Ecto neural progenitor cell (in vitro differentiated cells): ENCODE results near the gene ZSCAN20.
A peak's percentile ranks its signal among the peaks of the same experiment; 100 is the strongest.

ENCODE experiments used
- DNase-seq: peaks from one replicate; pipeline ENCODE4 v3.0.0-alpha.2; 2018; ENCODE audit warnings: low spot score

Gene ZSCAN20

GRCh38 chr1:33443705-33444180 is 28.7 kb upstream of the ZSCAN20 start:
- DNase-seq, result no peak

DNA sequence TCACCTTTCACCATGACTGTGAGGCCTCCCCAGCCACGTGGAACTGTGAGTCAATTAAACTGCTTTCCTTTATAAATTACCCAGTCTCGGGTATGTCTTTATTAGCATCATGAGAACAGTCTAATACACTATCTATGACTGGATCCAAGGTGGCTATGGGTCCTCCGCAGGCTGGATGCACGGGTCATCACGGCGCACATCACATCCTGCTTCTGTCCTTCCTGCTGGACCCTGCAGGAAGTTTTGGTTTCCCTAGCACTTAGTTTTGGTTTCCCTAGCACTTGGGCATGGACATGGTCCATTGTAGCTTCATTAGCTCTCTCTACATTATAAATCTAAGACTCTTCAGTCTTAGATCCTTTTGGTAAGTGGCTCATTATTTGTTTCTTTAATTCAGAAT is 27.3 kb upstream of the ZSCAN20 start:
- no peak for DNase-seq

DNA sequence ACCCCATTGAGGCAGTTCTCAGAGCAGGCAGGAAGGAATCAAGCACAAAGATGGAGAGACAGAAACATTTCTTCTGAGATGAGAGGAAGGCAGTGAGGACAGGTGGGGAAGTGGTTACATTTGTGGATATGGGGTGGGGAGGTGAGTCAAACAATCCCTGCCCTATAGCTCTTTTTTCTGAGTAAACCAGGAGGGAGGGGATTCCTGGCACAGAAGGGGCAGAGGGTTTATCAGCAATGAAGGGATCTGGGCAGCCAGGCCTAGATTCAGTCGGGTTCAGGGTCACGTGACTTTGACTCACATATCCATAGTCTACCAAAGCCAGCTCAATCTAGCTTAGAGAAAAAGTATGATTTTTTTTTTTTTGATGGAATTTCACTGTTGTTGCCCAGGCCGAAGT is 25.9 kb upstream of the ZSCAN20 start:
- no peak for DNase-seq

GRCh38 chr1:33454646-33455282 is 17.7 kb upstream of the ZSCAN20 start:
- DNase-seq, result no peak

- DNase-seq, result no peak
Measured at GRCh38 chr1:33455539-33456501, 16.6 kb upstream of the ZSCAN20 start.

GRCh38 chr1:33456502-33456886 is 16.0 kb upstream of the ZSCAN20 start:
- DNase-seq, result no peak

GRCh38 chr1:33459691-33460090 is 12.8 kb upstream of the ZSCAN20 start:
- DNase-seq, result no peak

DNA sequence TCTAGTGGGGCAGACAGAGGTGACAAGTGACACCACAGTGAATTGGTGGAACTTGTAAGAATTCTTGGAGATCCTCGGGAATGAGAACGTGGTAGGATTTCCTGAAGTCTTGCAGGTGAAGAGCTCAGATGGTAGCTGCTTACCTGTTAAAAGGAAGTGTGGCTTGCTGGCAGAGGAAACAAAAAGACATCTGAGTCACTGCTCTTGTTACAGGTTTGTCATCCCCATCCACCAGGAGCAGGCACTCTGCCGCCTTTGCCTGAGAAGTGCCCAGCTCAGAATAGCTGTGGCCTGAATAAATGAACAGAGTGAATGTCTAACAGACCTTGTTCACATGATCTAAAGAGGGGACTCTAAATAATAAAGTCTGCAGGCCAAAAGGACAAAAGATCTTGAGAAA is 12.3 kb upstream of the ZSCAN20 start:
- no peak for DNase-seq

DNA sequence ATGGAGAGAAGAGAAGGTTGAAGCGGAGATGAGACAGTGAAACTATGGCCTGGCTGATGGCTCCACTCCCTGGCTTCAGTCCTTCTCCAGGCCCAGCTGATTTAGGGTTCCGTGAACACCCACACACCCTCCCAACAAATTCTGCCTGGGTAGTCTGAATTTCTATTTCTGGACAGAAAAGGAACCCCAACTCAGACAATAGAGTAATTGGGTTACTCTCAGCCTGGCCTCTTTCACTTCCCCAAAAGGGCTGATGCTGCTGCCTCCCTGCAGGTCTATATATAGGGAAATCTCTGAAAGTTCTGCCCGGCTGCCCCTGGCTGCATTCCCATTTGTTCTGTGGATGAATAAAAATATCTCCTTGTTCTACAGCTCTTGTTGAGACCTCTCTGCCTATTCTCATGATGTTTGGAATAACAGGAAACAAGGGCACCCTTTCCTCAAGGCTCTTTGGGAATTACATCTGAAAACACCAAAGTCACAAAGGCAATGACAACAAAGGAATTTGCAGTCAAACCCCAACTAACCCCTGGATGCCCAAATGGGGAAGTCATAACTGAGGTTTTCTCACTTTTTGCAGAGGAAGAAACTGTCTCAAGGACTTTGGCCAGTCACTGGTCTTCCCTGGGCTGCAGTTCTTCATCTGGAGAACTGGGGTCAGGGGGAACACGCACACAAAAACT is 11.4 kb upstream of the ZSCAN20 start:
- DNase-seq, result no peak

DNA sequence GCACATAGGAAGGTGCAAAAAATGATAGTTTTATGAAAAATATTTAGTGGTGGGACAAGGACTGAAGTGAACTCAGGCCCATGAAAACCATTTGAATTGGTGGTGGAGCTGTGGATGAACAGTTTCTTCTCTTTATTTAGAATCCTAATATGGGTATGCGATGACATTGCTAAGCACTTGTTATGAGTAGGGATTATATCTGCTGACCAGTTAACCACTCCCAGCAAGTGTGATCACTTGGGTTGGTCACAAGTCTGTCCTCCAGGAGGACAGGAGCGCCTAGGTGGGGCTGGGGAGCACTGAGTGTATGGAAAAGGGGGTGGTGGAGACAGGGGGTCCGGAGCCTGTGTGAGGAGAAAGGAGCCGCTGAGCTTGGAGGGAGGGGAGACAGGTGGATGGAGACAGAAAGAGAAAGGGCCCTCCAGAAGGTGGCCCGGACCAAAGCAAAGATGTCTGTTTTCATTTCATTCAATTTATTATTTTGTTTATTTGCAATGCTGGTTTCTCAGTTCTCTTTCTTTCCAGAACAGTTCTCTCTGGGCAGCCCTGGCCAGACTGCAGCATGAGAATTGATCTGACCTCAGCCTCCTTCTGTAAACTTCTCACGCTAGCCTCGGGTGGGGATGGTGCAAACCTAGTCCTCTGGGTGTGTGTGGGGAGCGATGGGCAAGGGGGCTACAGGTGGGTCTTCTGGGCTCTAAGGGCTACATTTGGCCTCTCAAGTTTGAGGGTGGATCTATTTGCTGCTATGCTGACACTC is 9.9 kb upstream of the ZSCAN20 start:
- no peak for DNase-seq

- DNase-seq, result no peak
Measured at GRCh38 chr1:33464552-33464951, 7.9 kb upstream of the ZSCAN20 start.

DNA sequence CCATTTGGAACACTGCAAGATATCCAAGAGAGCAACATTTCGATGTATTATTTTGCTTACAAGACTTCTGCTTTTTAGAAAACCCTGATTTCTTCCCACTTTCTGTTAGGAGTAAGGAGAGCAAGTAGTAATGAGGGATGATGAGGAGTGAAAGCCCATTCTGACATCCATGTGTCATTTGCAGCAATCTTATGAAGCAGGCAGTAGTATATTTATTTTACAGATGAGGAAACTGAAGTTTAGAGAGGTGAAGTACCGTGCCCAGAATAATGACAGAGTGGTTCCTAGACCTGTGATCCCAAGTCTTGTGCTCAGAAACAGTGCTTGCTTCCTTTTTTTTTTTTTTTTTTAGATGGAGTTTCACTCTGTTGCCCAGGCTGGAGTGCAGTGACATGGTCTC is 7.1 kb upstream of the ZSCAN20 start:
- DNase-seq, result no peak

DNA sequence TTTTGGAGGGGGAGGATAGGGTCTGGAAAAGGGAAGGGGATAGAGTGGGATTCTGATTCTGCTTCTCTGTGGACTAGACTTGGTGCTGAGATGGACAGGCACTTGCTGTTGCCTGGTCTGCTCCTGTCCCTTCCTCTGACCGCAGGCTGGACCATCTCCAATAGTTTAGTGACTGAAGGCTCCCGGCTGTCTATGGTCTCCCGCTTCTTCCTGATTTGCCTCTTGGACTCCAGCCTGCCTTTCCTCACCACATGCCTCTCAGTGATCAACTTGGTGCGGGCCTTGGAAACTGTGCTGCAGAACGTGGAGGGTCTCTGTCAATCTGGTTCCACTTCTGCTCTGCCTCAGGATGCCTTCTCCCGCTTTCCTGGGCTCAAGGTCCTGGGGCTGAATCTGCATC is 6.3 kb upstream of the ZSCAN20 start:
- DNase-seq, result no peak

GRCh38 chr1:33468011-33468410 is 4.4 kb upstream of the ZSCAN20 start:
- no peak for DNase-seq

- no peak for DNase-seq
Measured at GRCh38 chr1:33468531-33468930, 3.9 kb upstream of the ZSCAN20 start.

DNA sequence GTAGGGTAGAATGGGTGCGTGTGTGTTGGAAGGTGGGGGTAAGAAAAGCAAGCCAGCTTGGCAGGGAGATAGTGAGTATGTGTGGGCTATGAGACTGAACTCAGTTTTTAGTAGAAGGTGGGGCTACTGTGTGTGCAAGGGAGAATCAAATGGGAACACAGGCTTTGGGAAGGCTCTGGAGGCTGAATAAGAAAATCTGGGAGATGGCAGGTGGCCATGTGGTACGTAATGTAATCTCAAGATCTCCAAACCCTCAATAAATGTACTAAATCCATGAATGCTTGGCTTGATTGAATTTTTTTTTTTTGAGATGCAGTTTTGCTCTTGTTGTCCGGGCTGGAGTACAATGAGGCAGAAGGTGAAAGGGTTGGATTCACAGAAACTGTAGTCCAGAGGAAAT is 3.5 kb upstream of the ZSCAN20 start:
- no peak for DNase-seq

- DNase-seq, result no peak
Measured at GRCh38 chr1:33469691-33470090, 2.8 kb upstream of the ZSCAN20 start.

DNA sequence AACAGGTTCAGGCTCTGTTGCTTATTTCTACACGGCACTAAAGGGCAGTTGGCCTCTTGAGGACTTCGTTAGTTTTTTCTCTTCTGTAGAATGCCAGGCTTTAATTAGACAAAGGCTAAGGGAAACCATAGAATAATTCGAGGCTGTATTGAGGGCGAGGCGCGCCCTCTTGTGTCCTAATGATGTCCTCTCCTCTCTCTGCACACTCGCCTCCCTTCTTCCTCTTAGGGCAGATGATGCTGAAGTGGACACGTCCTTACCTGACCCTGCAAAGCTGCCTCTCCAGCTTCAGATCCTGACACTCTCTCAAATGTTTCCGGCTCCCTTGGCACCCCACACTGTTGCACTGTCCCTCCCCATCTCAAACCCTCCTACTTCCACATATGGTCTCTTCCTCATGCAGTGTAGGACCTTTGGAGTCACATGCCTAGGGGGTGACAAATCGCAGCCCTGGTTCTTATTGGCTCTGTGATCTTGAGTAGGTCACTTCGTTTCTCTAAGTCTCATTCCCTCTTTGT is 1.9 kb upstream of the ZSCAN20 start:
- peak; percentile 77 for DNase-seq

- DNase-seq, result no peak
Measured at GRCh38 chr1:33471416-33471815, 1.0 kb upstream of the ZSCAN20 start.

DNA sequence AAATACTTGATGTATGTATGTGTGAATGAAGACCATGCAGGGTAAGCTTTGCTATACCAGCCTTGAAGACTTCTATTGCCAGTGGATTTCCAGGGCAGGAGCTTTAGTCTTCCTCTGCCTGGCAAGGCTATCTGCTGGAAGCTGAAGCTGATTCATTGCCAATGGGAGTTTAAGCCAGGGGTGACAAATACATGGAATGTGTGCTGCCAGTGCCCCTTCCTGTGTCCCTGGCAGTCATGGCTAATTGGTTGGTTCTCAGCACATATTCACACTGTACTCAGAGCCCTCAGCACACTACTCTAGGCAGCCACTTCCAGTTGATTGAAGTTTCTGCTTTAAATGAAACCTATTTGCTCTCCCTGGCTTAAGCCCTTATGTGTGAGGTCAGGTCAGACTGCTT is 1.5 kb downstream of the ZSCAN20 start:
- no peak for DNase-seq

DNA sequence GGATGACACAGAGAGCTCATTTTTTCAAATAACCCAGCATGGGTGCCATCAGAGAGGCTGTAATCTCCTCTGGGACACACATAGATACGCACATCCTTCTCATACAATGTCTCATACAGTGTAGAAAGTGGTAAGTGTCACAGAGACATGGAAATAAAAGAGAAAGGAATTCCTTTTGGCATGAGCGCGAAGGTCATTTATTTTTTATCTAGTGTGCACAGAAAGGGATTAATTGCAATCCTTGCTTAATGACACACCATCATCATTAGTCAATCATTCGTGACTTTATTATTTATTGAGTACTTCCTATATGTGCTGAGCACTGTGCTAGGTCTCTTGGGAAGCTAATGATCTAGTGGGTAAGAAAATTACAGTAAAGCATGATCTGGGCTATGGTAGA is 5.0 kb downstream of the ZSCAN20 start:
- DNase-seq, result no peak

- no peak for DNase-seq
Measured at GRCh38 chr1:33482412-33482811, 10.0 kb downstream of the ZSCAN20 start.
